Measurements from ENCODE around the gene ZNF618. TPM values are rescaled to one million over a fixed set of nuclear protein-coding genes. Genes with fewer than 3 reads are reported as not detected.
A peak's percentile ranks its signal among the peaks of the same experiment; 100 is the strongest.
"Not testable (repeated sequence)": the region's sequence is repeated elsewhere in the genome, so short reads cannot be mapped to it uniquely, and the experiment has no call there.

ZNF618 gene
- total RNA-seq, 2 donors from 2014 or later = 0.33 to 1.4 TPM

DNA sequence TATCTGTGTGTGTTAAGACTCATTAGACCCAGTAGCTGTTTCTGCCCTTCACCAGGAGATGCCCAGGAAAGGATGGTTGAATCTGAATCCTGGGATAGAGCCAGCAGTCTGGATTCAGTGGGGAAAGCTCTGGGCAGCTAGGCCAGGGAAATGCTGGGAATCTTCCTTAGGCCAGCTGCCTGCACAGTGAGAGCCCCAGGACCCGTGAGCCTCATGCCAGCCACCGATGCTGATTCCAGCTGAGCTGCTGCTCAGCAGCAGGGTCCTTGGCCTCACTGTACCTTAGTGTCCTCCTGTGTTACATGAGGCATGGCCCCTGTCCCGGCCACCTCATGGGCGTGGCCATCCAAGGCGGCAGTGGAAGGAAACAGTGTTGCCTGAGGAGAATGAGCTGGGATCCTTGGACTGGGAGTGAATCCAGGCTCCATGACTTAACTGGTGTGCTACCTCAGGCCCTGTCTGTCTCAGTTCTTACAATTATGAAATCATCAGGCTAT lies 114.9 kb downstream of the ZNF618 start:
- DNase-seq (ENCODE audit: low spot score) = peak; percentile 25
- Mint-ChIP-seq H3K27ac (no peak overlapping the region), H3K4me3 (no peak overlapping the region), H3K4me1 (ENCODE audit: low read depth in 2 of 2) (peaks cover 12 to 15% of the 10 kb centered on the region in 2 donors), H3K36me3 (no peaks in the 10 kb centered on the region), H3K27me3 (no peaks in the 10 kb centered on the region), H3K9me3 (no peaks in the 10 kb centered on the region)
- no peak for ATAC-seq

DNA sequence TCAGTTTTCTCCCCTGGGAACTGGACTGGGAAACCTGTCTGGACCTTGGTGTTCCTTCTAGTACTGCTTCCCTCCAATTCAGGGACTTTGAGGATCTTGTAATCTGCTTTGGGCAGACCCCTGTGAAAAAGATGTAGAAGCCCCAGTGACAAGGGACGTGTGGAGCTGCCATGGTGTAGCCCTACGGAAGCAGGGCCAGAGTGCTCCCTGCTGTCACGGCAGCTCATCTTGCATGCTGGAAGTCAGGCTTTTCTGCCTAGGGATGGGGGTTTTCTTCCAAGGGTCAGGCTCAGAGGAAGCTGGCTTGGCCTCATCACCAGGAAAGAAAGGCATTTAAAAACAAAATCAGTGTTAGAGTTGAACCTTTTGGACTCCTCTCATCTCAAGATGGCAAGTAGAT lies 115.6 kb downstream of the ZNF618 start:
- Mint-ChIP-seq H3K27ac (no peak overlapping the region), H3K27me3 (no peaks in the 10 kb centered on the region), H3K4me3 (no peak overlapping the region), H3K9me3 (no peaks in the 10 kb centered on the region), H3K36me3 (no peaks in the 10 kb centered on the region), H3K4me1 (ENCODE audit: low read depth in 2 of 2) (peaks cover 12 to 15% of the 10 kb centered on the region in 2 donors)
- DNase-seq (ENCODE audit: low spot score) (peak; percentile 5), ATAC-seq (no peak)

DNA sequence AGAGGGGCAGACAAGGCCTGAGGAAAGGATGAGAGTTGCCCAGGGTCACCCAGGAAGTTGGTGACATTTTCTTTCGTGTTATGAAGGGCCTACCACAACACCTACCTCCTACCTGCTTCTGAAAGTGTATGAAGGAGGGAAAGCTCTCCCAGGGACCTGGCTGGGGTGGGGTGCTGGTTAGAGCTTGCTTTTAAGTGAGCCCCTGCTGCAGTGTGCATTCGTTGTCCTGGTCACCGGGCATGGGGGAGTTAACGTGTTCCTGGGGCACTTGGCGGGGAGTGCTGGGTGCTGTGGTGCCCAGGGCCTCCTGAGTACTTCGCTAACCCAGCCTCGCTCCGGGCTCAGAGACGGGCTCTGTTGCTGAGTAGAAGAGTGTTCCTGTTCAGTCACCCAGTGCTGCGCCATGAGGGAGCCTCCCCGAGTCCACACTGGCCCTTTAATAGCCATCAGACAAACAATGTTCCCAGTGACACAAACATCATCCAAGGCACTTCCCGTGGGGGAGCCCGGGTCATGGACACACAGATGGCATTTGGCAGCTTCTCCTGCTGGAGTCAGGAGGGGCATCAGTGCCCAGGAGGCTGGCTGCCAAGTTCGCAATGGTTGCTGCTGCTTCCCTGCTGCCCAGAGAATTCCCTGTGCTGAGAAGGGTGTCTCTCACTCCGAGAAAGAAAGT lies 116.3 kb downstream of the ZNF618 start:
- no peak overlapping the region for H3K4me3 Mint-ChIP-seq
- no peaks in the 10 kb centered on the region for H3K9me3 Mint-ChIP-seq
- H3K27ac Mint-ChIP-seq = no peak overlapping the region
- ATAC-seq (no peak), DNase-seq (ENCODE audit: low spot score) (peak; percentile 37)
- H3K4me1 Mint-ChIP-seq (ENCODE audit: low read depth in 2 of 2) = peaks cover 12 to 15% of the 10 kb centered on the region in 2 donors
- H3K36me3 Mint-ChIP-seq = no peaks in the 10 kb centered on the region
- no peaks in the 10 kb centered on the region for H3K27me3 Mint-ChIP-seq

DNA sequence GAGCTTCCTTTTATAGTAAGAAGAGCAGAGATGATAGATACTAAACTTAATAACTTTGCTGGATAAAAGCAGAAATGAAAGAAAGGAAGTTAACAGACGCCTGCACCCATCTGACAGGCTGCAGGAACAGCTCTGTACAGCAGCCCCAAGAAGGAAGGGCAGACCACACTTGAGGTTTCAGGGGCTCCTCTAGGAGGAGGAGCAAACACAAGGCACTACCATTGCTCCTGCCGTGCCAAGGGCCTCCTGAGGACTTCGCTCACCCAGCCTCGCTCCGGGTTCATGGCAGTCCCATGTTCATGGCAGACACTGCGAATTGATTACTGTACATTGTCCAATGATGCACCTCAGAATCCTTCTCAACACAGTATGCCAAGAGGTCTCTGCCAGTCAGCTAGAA lies 116.9 kb downstream of the ZNF618 start:
- Mint-ChIP-seq H3K36me3 (no peaks in the 10 kb centered on the region), H3K4me1 (ENCODE audit: low read depth in 2 of 2) (peaks cover 12 to 15% of the 10 kb centered on the region in 2 donors), H3K27me3 (no peaks in the 10 kb centered on the region), H3K27ac (no peak overlapping the region), H3K4me3 (no peak overlapping the region), H3K9me3 (no peaks in the 10 kb centered on the region)
- DNase-seq (ENCODE audit: low spot score) = peak; percentile 56
- no peak for ATAC-seq

DNA sequence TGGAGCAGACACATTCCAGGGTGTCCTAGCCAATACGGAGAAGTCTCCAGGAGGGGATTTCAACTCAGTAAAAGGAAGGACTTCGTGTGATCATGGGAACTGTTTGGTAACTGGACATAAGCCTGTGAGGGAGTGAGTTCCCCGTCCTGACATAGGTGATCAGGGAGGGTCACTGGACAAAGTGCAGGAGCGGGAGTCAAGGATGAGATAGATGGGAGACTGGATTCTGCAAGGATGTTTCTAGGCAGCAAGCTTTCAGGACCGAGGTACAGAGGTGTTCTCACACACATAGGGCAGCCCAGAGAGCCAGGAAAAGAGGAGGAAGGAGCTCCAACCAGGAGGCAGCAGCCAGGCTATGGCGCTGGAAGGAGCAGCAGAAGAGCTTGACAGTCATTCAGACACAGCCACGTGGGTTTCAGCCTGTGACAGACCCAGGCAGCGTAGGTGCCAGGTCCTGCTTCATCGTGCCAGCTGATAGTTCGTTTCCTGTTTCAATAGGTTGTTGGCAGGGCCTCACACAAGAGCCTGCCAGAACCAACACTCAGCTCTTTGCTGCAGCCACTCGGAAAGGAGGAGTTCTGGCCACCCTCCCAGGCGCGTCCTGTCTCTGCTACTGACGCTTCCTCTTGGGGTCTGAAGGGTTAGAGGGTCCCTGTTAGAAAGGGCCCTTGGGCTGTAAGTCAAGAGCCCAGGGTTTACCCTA lies 117.9 kb downstream of the ZNF618 start:
- Mint-ChIP-seq H3K27me3 (no peaks in the 10 kb centered on the region), H3K4me3 (no peak overlapping the region), H3K4me1 (ENCODE audit: low read depth in 2 of 2) (peaks cover 12 to 15% of the 10 kb centered on the region in 2 donors), H3K36me3 (no peaks in the 10 kb centered on the region), H3K9me3 (no peaks in the 10 kb centered on the region), H3K27ac (no peak overlapping the region)
- DNase-seq (ENCODE audit: low spot score) (peak; percentile 13), ATAC-seq (no peak)

DNA sequence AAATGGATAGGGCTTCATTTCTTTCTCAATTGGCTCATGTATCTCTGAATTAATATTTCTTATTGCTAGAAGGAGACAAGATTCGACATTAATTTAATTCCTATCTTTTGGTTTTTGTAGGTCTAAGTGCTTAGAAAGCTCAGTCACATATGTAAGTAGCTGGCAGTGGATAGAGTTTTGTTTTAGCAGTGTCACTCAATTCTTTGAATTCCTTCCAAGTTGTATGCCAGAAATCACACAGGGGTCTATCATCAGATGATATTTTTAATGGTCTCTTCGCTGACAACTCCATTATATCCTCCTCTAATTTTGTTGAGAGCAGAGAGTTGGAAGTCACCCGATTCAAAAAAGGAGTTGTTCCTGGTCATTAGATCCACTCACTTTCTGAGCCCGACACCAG lies 119.3 kb downstream of the ZNF618 start:
- H3K4me3 Mint-ChIP-seq = no peak overlapping the region
- H3K27me3 Mint-ChIP-seq = no peaks in the 10 kb centered on the region
- H3K36me3 Mint-ChIP-seq = no peaks in the 10 kb centered on the region

DNA sequence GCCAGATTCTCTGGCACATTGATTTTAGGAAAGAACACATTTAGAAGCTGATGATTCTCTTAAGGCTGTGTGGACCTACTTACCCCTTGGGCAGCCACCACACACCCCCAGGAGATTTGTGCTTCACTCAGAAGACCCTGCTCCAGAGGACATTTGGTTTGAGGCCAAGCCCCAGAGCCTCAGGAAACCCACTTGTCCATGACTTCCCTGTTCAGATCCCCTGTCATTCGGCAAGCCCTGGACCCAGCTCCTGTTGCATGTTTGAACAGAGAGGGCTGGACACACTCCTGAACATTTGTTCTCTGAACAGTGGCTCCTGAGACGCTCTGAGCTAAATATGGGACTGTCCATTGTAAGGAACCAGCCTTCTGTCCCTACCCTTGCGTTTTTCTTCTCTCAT lies 119.9 kb downstream of the ZNF618 start:
- no peaks in the 10 kb centered on the region for H3K36me3 Mint-ChIP-seq
- DNase-seq (ENCODE audit: low spot score) (peak; percentile 6), ATAC-seq (no peak)
- H3K4me1 Mint-ChIP-seq (ENCODE audit: low read depth in 2 of 2) = peaks cover 12 to 15% of the 10 kb centered on the region in 2 donors
- no peaks in the 10 kb centered on the region for H3K9me3 Mint-ChIP-seq
- no peak overlapping the region for H3K27ac Mint-ChIP-seq
- H3K27me3 Mint-ChIP-seq = no peaks in the 10 kb centered on the region
- H3K4me3 Mint-ChIP-seq = no peak overlapping the region

More for the DNA sequence above, 119.3 kb downstream of the ZNF618 start:
- no peaks in the 10 kb centered on the region for H3K9me3 Mint-ChIP-seq
- DNase-seq (ENCODE audit: low spot score) (no peak), ATAC-seq (no peak)
- peaks cover 12 to 15% of the 10 kb centered on the region in 2 donors for H3K4me1 Mint-ChIP-seq (ENCODE audit: low read depth in 2 of 2)
- no peak overlapping the region for H3K27ac Mint-ChIP-seq

DNA sequence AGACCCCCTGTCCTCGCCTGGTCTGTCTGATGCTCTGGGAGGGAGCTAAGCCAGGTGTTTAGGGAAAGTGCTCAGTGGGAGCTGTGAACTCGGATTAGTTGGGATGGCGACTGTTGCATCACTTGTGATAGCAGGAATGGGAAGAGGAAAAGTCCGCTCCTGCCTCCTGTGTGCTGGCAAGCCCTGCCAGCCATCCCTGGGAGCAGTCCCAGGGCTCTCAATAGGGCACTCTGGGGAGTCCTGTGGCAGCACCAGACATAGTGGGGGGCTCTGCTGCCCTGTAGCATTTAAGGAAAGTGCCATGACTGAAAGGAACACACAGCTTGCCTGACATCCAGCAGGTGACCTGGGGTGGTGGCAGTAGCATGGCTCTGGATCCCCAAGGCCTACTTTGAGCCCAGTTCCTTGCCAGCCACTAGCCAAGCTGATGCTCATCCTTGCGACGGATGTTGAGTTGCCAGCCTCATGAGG lies 120.5 kb downstream of the ZNF618 start:
- DNase-seq (ENCODE audit: low spot score) (peak; percentile 34), ATAC-seq (no peak)
- Mint-ChIP-seq H3K9me3 (no peaks in the 10 kb centered on the region), H3K27ac (no peak overlapping the region), H3K4me3 (no peak overlapping the region), H3K4me1 (ENCODE audit: low read depth in 2 of 2) (peaks cover 12 to 15% of the 10 kb centered on the region in 2 donors), H3K36me3 (no peaks in the 10 kb centered on the region), H3K27me3 (no peaks in the 10 kb centered on the region)

DNA sequence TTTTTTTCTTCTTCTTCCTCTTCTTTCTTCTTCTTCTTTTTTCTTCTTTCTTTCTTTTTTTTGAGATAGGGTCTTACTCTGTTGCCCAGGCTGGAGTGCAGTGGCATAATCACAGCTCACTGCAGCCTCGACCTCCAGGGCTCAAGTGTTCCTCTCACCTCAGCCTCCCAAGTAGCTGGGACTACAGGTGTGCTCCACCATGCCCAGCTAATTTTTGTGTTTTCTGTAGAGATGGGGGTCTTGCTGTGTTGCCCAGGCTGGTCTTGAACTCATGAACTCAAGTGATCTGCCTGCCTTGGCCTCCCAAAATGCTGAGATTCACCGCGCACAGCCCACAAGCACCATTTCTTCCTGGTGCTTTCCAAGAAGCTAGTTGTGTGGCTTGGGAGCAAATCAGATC lies 121.0 kb downstream of the ZNF618 start:
- ATAC-seq, H3K27me3 Mint-ChIP-seq, H3K4me3 Mint-ChIP-seq, H3K36me3 Mint-ChIP-seq, H3K9me3 Mint-ChIP-seq, H3K27ac Mint-ChIP-seq: not testable (repeated sequence)
- peaks cover 12 to 15% of the 10 kb centered on the region in 2 donors for H3K4me1 Mint-ChIP-seq (ENCODE audit: low read depth in 2 of 2)
- peak; percentile 10 for DNase-seq (ENCODE audit: low spot score)

DNA sequence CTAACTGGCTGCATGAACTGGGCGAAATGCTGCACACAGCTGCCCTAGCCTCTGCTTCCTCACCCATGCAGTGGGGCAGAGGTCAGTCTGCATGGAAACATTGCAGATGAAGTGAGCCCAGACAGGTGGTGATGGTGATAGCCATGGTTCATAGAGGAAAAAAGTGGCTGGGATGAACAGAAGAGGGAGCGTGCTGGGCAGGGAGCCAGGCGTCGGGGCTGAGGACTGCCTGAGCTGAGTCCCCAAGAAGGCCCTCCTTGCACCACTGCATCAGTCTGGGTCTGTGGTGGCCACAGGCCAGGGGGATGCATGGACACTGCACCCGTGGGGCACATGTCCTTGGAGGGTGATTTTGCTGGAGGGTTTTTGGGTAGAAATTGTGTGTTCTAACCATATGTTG lies 121.5 kb downstream of the ZNF618 start:
- Mint-ChIP-seq H3K4me3 (no peak overlapping the region), H3K9me3 (no peaks in the 10 kb centered on the region), H3K36me3 (no peaks in the 10 kb centered on the region), H3K4me1 (ENCODE audit: low read depth in 2 of 2) (peaks cover 9 to 14% of the 10 kb centered on the region in 2 donors), H3K27me3 (no peaks in the 10 kb centered on the region), H3K27ac (no peak overlapping the region)
- no peak for ATAC-seq
- peak; percentile 35 for DNase-seq (ENCODE audit: low spot score)

DNA sequence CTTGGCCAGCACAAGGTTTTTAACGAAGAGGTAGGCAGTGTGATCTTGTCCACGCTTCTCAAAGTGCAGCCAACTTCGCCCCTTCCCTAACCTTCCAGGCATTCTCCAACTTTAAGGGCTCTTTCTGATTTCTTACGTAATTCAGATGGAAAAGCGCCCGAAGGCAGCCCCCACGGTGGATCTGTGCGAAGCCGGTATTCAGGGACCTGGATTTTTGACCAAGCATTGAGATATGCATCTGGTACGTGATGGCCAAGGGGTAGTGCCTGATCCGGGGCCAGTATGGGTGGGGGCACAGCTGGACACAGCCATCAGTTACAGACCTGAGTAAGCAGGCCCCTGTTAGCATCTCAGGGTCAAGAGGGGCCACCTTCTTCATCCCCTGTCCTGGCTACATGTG lies 122.0 kb downstream of the ZNF618 start:
- H3K36me3 Mint-ChIP-seq = no peaks in the 10 kb centered on the region
- no peaks in the 10 kb centered on the region for H3K9me3 Mint-ChIP-seq
- peaks cover 4 to 9% of the 10 kb centered on the region in 2 donors for H3K4me1 Mint-ChIP-seq (ENCODE audit: low read depth in 2 of 2)
- no peak overlapping the region for H3K27ac Mint-ChIP-seq
- no peak overlapping the region for H3K4me3 Mint-ChIP-seq
- no peaks in the 10 kb centered on the region for H3K27me3 Mint-ChIP-seq
- DNase-seq (ENCODE audit: low spot score) (peak; percentile 48), ATAC-seq (no peak)

DNA sequence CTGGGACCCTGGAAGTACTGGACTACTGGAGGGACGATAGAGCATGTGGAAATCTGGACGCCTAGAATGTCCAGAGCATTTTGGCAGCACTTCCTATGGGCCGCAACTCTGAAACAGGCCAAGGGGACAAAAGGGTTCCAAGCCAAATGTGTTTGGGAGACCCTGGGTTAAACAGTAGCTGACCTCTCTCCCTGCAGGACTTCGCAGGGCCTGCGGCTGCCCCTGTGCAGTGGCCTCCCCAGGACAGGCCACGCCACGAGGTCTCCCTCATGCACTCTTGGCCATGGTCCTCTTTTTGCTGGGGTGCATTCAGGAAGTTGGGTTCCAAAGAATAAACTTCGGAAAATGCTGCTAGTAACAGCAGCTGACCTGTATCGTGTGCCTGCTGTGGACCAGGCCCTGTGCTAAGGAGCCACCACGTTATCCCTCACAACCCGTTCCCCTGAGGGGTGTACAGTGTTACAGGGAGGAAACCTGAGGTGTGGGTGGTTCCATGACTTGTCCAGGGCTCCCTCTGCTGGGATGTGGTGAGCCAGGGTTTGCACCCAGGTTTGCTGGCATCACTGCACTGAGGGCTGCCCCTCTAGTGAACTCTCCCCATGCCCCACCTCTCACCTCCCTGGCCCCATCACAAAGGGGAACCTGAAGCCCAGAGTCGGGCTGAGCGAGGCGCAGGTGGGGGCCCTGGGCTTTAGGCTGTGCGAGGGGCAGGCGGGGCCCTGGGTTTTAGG lies 122.6 kb downstream of the ZNF618 start:
- Mint-ChIP-seq H3K36me3 (no peaks in the 10 kb centered on the region), H3K27ac (no peak overlapping the region), H3K9me3 (no peaks in the 10 kb centered on the region), H3K4me3 (no peak overlapping the region), H3K27me3 (no peaks in the 10 kb centered on the region), H3K4me1 (ENCODE audit: low read depth in 2 of 2) (peaks cover 3 to 6% of the 10 kb centered on the region in 2 donors)
- DNase-seq (ENCODE audit: low spot score) = peak; percentile 53
- peak in 1 of 2 donors; percentile 39 for ATAC-seq

DNA sequence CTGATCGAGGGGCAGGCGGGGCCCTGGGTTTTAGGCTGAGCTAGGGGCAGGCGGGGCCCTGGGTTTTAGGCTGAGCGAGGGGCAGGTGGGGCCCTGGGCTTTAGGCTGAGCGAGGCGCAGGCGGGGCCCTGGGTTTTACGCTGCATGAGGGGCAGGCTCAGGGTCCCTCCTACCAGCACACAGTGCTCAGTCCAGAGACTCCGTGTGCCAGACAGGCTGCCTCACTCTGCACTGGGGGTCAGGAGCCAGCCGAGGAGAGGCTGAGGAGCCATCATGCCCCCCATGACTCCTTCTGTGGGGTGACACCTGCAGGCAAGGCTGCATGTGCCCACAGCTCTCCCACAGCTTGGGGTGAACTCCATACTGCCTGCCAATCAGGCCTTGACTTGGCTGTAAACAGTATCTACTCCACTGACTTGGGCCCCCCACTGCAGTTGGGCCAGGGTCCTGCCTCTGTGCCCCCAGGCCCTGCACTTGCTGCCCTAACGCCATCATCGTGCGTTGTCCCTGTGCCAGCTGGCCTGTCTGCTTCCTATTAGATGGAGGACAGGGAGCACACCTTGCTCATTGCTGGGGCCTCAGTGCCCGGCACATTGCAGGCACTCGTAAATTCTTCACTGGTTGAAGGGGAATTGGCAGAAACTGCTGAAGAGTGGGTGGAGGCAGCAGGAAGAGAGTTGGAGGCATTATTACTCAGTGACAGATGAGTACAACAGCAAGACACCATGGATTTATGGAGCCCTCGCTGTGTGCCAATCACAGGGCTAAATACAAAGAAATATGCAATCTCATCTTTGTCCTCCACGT lies 123.3 kb downstream of the ZNF618 start:
- H3K9me3 Mint-ChIP-seq = no peaks in the 10 kb centered on the region
- H3K27ac Mint-ChIP-seq = no peak overlapping the region
- DNase-seq (ENCODE audit: low spot score) = peak; percentile 53
- H3K27me3 Mint-ChIP-seq = no peaks in the 10 kb centered on the region
- no peak for ATAC-seq
- no peaks in the 10 kb centered on the region for H3K4me1 Mint-ChIP-seq (ENCODE audit: low read depth in 2 of 2)
- H3K36me3 Mint-ChIP-seq = no peaks in the 10 kb centered on the region
- no peak overlapping the region for H3K4me3 Mint-ChIP-seq
